HG02678 (cell line): Measurements from ENCODE around the gene NEK7.
A peak's percentile ranks its signal among the peaks of the same experiment; 100 is the strongest.
"Not testable (repeated sequence)": the region's sequence is repeated elsewhere in the genome, so short reads cannot be mapped to it uniquely, and the experiment has no call there.

Experiments
- ATAC-seq: cut with Tn5 transposase; IDR thresholded peaks from one replicate; pipeline ENCODE4 v1.9.1; 2021; ENCODE audit warnings: mild to moderate bottlenecking, moderate library complexity; ENCODE audit not compliant: unreplicated experiment

NEK7 gene

GRCh38 chr1:198156745-198157240, at the start of gene NEK7:
TSS of gene NEK7 (plus strand) at chr1:198156998. CDS start at chr1:198232581, 75,583 bp downstream.
- peak; percentile 46 for ATAC-seq

GRCh38 chr1:198107091-198107501, 49.7 kb upstream of the NEK7 start:
- no peak for ATAC-seq

- ATAC-seq = no peak
Observed at GRCh38 chr1:198108636-198109370, 48.0 kb upstream of the NEK7 start.

- ATAC-seq = no peak
Observed at GRCh38 chr1:198109371-198109715, 47.5 kb upstream of the NEK7 start.

- ATAC-seq = no peak
Observed at GRCh38 chr1:198113342-198113750, 43.5 kb upstream of the NEK7 start.

- no peak for ATAC-seq
Observed at GRCh38 chr1:198116069-198116468, 40.7 kb upstream of the NEK7 start.

- no peak for ATAC-seq
Observed at GRCh38 chr1:198116469-198116868, 40.3 kb upstream of the NEK7 start.

GRCh38 chr1:198117267-198117666, 39.5 kb upstream of the NEK7 start:
- no peak for ATAC-seq

GRCh38 chr1:198118134-198118533, 38.7 kb upstream of the NEK7 start:
- ATAC-seq = no peak

- ATAC-seq = no peak
Observed at GRCh38 chr1:198119906-198120305, 36.9 kb upstream of the NEK7 start.

GRCh38 chr1:198121056-198121826, 35.6 kb upstream of the NEK7 start:
- ATAC-seq = no peak

GRCh38 chr1:198122693-198123092, 34.1 kb upstream of the NEK7 start:
- no peak for ATAC-seq

- no peak for ATAC-seq
Observed at GRCh38 chr1:198123133-198123532, 33.7 kb upstream of the NEK7 start.

- no peak for ATAC-seq
Observed at GRCh38 chr1:198124673-198125072, 32.1 kb upstream of the NEK7 start.

GRCh38 chr1:198125995-198126735, 30.6 kb upstream of the NEK7 start:
- no peak for ATAC-seq

- ATAC-seq = no peak
Observed at GRCh38 chr1:198128533-198128932, 28.3 kb upstream of the NEK7 start.

- not testable (repeated sequence) for ATAC-seq
Observed at GRCh38 chr1:198130053-198130452, 26.7 kb upstream of the NEK7 start.

- peak; percentile 86 for ATAC-seq
Observed at GRCh38 chr1:198132060-198132781, 24.6 kb upstream of the NEK7 start.

- ATAC-seq = no peak
Observed at GRCh38 chr1:198134252-198134651, 22.5 kb upstream of the NEK7 start.

GRCh38 chr1:198135366-198135765, 21.4 kb upstream of the NEK7 start:
- no peak for ATAC-seq
